H1 (cell line): ENCODE results near the gene FGFBP3. TPM values are rescaled to one million over a fixed set of nuclear protein-coding genes. Genes with fewer than 3 reads are reported as not detected.

Experiments used
- CBX8 ChIP-seq: fragments of 300-800, 300-1000 bp; sonication (generic); IDR thresholded peaks from 2 replicates; pipeline ENCODE4 v1.7.1; 2016; ENCODE audit warnings: low read depth, low read length, borderline replicate concordance
- CTBP2 ChIP-seq: IDR thresholded peaks from 2 replicates; pipeline ENCODE4 v1.7.0; 2011; ENCODE audit warnings: borderline replicate concordance, mild to moderate bottlenecking, moderate library complexity, mixed read lengths, low read length; ENCODE audit not compliant: insufficient read depth, insufficient read length
- GTF2F1 ChIP-seq: IDR thresholded peaks from 2 replicates; pipeline ENCODE4 v1.6.1; 2012; ENCODE audit warnings: low read depth, low read length, improper control_type of control experiment, borderline replicate concordance
- JUN ChIP-seq: IDR thresholded peaks from 2 replicates; pipeline ENCODE4 v1.6.1; 2011; ENCODE audit warnings: low read depth, mild to moderate bottlenecking, improper control_type of control experiment, low read length
- PHF8 ChIP-seq: fragments of 200-600 bp; sonication (generic); conservative IDR thresholded peaks from 2 replicates; pipeline ENCODE4 v1.7.1; 2012; ENCODE audit warnings: low read depth, mild to moderate bottlenecking, inconsistent platforms, low read length, moderate library complexity
- POLR2A ChIP-seq, 2 experiments: IDR thresholded peaks; 1 replicate in 1 of 2; 2 replicates in 1 of 2; pipeline ENCODE4 v1.6.1; 2011; ENCODE audit warnings: low read depth in 2 of 2, low read length in 2 of 2, mild to moderate bottlenecking in 2 of 2; ENCODE audit errors: control extremely low read depth in 1 of 2
- SRF ChIP-seq: IDR thresholded peaks from 2 replicates; pipeline ENCODE4 v1.6.1; 2011; ENCODE audit warnings: mild to moderate bottlenecking, low read depth, low read length, moderate library complexity
- polyA plus RNA-seq, 7 experiments: library from polyadenylated mRNA; depleted of rRNA in 3 of 7; stranded (reverse) in 5 of 7; unstranded in 2 of 7; fragments of >200 nt in 5 of 7; fragments of 200-250 nt in 2 of 7; gene quantifications; 1 replicate in 5 of 7; 2 replicates in 1 of 7; 4 replicates in 1 of 7; pipeline versions ENCODE4 v1.2.1 to v1.2.3, GENCODE V29; 2011 to 2013; ENCODE audit warnings: missing spikeins in 2 of 7, mixed read lengths in 2 of 7
- total RNA-seq: library from RNA; stranded (reverse); fragmentation: NEBNext Ultra II Directional; extraction: Animal tissue kit (Norgen Biotek cat#: 25700); gene quantifications from 2 replicates; pipeline ENCODE4 v1.2.1, GENCODE V29; 2021
- TF ChIP-seq, protein P1 (sequence below): fragments of 300-600 bp; sonication (generic); IDR thresholded peaks from 2 replicates; pipeline ENCODE4 v1.7.1; 2012; ENCODE audit warnings: low read length, moderate library complexity, mild to moderate bottlenecking, inconsistent platforms; ENCODE audit not compliant: insufficient replicate concordance

Gene FGFBP3
- total and polyA plus RNA-seq, 2 of the 8 experiments (the other 6 are each of a cell fraction or from before 2014, with no cell fraction given): 54.6 to 115 TPM

DNA sequence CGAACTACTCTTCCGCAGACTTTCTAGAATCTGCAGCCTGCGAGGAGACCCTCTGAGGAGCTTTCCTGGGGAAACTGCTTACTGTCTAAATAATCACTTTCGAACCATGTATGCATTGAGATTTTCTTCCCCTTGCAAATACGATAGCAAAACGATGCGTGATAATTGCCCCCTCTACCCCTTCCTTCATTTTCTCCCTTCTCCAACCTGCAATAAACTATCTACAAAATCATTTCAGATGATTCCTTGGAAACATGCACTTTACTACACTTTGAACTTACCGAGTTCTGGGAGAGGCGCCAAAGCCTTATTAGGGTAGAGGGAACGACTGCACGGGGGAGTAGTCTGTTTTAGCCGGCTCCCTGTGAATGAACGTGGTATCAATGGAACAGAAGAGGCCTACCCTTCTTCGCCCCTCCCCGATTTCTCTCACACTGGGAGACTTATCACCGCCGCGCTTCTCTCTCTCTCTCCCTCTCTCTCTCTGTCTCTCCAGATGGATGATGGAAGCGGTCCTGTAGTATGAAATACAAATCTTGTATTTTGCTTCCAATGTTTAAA, at the start of gene FGFBP3 (continued):
- TF ChIP-seq, protein P1, sequence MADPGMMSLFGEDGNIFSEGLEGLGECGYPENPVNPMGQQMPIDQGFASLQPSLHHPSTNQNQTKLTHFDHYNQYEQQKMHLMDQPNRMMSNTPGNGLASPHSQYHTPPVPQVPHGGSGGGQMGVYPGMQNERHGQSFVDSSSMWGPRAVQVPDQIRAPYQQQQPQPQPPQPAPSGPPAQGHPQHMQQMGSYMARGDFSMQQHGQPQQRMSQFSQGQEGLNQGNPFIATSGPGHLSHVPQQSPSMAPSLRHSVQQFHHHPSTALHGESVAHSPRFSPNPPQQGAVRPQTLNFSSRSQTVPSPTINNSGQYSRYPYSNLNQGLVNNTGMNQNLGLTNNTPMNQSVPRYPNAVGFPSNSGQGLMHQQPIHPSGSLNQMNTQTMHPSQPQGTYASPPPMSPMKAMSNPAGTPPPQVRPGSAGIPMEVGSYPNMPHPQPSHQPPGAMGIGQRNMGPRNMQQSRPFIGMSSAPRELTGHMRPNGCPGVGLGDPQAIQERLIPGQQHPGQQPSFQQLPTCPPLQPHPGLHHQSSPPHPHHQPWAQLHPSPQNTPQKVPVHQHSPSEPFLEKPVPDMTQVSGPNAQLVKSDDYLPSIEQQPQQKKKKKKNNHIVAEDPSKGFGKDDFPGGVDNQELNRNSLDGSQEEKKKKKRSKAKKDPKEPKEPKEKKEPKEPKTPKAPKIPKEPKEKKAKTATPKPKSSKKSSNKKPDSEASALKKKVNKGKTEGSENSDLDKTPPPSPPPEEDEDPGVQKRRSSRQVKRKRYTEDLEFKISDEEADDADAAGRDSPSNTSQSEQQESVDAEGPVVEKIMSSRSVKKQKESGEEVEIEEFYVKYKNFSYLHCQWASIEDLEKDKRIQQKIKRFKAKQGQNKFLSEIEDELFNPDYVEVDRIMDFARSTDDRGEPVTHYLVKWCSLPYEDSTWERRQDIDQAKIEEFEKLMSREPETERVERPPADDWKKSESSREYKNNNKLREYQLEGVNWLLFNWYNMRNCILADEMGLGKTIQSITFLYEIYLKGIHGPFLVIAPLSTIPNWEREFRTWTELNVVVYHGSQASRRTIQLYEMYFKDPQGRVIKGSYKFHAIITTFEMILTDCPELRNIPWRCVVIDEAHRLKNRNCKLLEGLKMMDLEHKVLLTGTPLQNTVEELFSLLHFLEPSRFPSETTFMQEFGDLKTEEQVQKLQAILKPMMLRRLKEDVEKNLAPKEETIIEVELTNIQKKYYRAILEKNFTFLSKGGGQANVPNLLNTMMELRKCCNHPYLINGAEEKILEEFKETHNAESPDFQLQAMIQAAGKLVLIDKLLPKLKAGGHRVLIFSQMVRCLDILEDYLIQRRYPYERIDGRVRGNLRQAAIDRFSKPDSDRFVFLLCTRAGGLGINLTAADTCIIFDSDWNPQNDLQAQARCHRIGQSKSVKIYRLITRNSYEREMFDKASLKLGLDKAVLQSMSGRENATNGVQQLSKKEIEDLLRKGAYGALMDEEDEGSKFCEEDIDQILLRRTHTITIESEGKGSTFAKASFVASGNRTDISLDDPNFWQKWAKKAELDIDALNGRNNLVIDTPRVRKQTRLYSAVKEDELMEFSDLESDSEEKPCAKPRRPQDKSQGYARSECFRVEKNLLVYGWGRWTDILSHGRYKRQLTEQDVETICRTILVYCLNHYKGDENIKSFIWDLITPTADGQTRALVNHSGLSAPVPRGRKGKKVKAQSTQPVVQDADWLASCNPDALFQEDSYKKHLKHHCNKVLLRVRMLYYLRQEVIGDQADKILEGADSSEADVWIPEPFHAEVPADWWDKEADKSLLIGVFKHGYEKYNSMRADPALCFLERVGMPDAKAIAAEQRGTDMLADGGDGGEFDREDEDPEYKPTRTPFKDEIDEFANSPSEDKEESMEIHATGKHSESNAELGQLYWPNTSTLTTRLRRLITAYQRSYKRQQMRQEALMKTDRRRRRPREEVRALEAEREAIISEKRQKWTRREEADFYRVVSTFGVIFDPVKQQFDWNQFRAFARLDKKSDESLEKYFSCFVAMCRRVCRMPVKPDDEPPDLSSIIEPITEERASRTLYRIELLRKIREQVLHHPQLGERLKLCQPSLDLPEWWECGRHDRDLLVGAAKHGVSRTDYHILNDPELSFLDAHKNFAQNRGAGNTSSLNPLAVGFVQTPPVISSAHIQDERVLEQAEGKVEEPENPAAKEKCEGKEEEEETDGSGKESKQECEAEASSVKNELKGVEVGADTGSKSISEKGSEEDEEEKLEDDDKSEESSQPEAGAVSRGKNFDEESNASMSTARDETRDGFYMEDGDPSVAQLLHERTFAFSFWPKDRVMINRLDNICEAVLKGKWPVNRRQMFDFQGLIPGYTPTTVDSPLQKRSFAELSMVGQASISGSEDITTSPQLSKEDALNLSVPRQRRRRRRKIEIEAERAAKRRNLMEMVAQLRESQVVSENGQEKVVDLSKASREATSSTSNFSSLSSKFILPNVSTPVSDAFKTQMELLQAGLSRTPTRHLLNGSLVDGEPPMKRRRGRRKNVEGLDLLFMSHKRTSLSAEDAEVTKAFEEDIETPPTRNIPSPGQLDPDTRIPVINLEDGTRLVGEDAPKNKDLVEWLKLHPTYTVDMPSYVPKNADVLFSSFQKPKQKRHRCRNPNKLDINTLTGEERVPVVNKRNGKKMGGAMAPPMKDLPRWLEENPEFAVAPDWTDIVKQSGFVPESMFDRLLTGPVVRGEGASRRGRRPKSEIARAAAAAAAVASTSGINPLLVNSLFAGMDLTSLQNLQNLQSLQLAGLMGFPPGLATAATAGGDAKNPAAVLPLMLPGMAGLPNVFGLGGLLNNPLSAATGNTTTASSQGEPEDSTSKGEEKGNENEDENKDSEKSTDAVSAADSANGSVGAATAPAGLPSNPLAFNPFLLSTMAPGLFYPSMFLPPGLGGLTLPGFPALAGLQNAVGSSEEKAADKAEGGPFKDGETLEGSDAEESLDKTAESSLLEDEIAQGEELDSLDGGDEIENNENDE: no peak
- TF ChIP-seq GTF2F1 (no peak), SRF (peak; percentile 43; the same call in 1 of the 2 replicates), JUN (no peak), CTBP2 (no peak), CBX8 (no peak), POLR2A (IDR thresholded peaks at IDR 0.05; ENCODE audit: control extremely low read depth in 1 of 2, low read depth in 2 of 2, low read length in 2 of 2) (peak; percentile 20 to 35; a peak in 1 of 3 replicates), PHF8 (0 out of 2 replicates have a peak, but pooled peaks have one; percentile 1)
